SK-N-SH treated with all-trans-retinoic acid at 6 μM for 48 hours (cell line): ENCODE results near the gene MGAT5B.
"Not testable (repeated sequence)": the region's sequence is repeated elsewhere in the genome, so short reads cannot be mapped to it uniquely, and the experiment has no call there.

Experiments
- ATAC-seq: fragments of 200-7000 bp; cut with Tn5 transposase; 3 replicates; pipeline ENCODE4 v1.9.1; 2020; ENCODE audit warnings: mild to moderate bottlenecking, moderate library complexity
- ARNTL ChIP-seq: fragments of 450-650 bp; formaldehyde crosslinking; IDR thresholded peaks from 2 replicates; pipeline ENCODE4 v1.5.0; 2020; ENCODE audit warnings: low read depth, mild to moderate bottlenecking, moderate library complexity, borderline replicate concordance
- BACH2 ChIP-seq: fragments of 250-450 bp; sonication (Bioruptor Pico); IDR thresholded peaks from 2 replicates; pipeline ENCODE4 v1.9.0; 2021; ENCODE audit warnings: mild to moderate bottlenecking, borderline replicate concordance
- CSRNP3 ChIP-seq: fragments of 250-450 bp; sonication (Bioruptor Pico); IDR thresholded peaks from 2 replicates; pipeline ENCODE4 v1.5.1; 2021; ENCODE audit warnings: mild to moderate bottlenecking, moderate library complexity
- ESRRG ChIP-seq: fragments of 250-450 bp; sonication (Bioruptor Pico); IDR thresholded peaks from 2 replicates; pipeline ENCODE4 v1.6.1; 2021; ENCODE audit warnings: mild to moderate bottlenecking
- GLIS3 ChIP-seq: fragments of 250-450 bp; sonication (Bioruptor Pico); IDR thresholded peaks from 2 replicates; pipeline ENCODE4 v1.5.0; 2020; ENCODE audit warnings: mild to moderate bottlenecking, moderate library complexity
- ISL1 ChIP-seq: fragments of 250-450 bp; sonication (Bioruptor Pico); IDR thresholded peaks from 2 replicates; pipeline ENCODE4 v2.1.2; 2022; ENCODE audit warnings: mild to moderate bottlenecking, moderate library complexity
- PATZ1 ChIP-seq: fragments of 250-450 bp; sonication (Bioruptor Pico); IDR thresholded peaks from 2 replicates; pipeline ENCODE4 v1.8.0; 2020; ENCODE audit warnings: mild to moderate bottlenecking, moderate library complexity, borderline replicate concordance
- PPARA ChIP-seq: fragments of 250-450 bp; sonication (Bioruptor Pico); IDR thresholded peaks from 2 replicates; pipeline ENCODE4 v1.5.0; 2020; ENCODE audit warnings: mild to moderate bottlenecking, borderline replicate concordance
- RARB ChIP-seq: fragments of 250-450 bp; sonication (Bioruptor Pico); IDR thresholded peaks from 2 replicates; pipeline ENCODE4 v1.8.0; 2021; ENCODE audit warnings: mild to moderate bottlenecking, moderate library complexity
- SNAI2 ChIP-seq: fragments of 250-450 bp; sonication (Bioruptor Pico); IDR thresholded peaks from 2 replicates; pipeline ENCODE4 v1.5.0; 2020; ENCODE audit warnings: mild to moderate bottlenecking, moderate library complexity
- TCF4 ChIP-seq: fragments of 250-450 bp; sonication (Bioruptor Pico); IDR thresholded peaks from 2 replicates; pipeline ENCODE4 v1.8.0; 2021; ENCODE audit warnings: mild to moderate bottlenecking, moderate library complexity, borderline replicate concordance
- TOX ChIP-seq: fragments of 250-450 bp; sonication (Bioruptor Pico); IDR thresholded peaks from 2 replicates; pipeline ENCODE4 v1.8.0; 2021; ENCODE audit warnings: mild to moderate bottlenecking, moderate library complexity, borderline replicate concordance
- TSHZ2 ChIP-seq: fragments of 250-450 bp; sonication (Bioruptor Pico); IDR thresholded peaks from 2 replicates; pipeline ENCODE4 v1.5.0; 2020; ENCODE audit warnings: mild to moderate bottlenecking, moderate library complexity
- ZC3H10 ChIP-seq: fragments of 250-450 bp; sonication (Bioruptor Pico); IDR thresholded peaks from 2 replicates; pipeline ENCODE4 v1.5.1; 2021; ENCODE audit warnings: mild to moderate bottlenecking, moderate library complexity
- ZFP3 ChIP-seq: fragments of 250-450 bp; sonication (Bioruptor Pico); IDR thresholded peaks from 2 replicates; pipeline ENCODE4 v1.5.0; 2020; ENCODE audit warnings: mild to moderate bottlenecking, moderate library complexity
- ZFP30 ChIP-seq: fragments of 450-650 bp; formaldehyde crosslinking; IDR thresholded peaks from 2 replicates; pipeline ENCODE4 v1.5.0; 2022; ENCODE audit warnings: mild to moderate bottlenecking, moderate library complexity
- ZNF565 ChIP-seq: fragments of 450-650 bp; formaldehyde crosslinking; conservative IDR thresholded peaks from 2 replicates; pipeline ENCODE4 v1.5.0; 2020; ENCODE audit warnings: low read depth, mild to moderate bottlenecking, moderate library complexity
- ZNF70 ChIP-seq: fragments of 450-650 bp; formaldehyde crosslinking; IDR thresholded peaks from 2 replicates; pipeline ENCODE4 v1.5.0; 2020; ENCODE audit warnings: mild to moderate bottlenecking, moderate library complexity
- ZNF8 ChIP-seq: fragments of 450-650 bp; formaldehyde crosslinking; IDR thresholded peaks from 2 replicates; pipeline ENCODE4 v1.5.0; 2020; ENCODE audit warnings: mild to moderate bottlenecking, moderate library complexity

MGAT5B gene

GRCh38 chr17:76840443-76840767, 27.8 kb upstream of the MGAT5B start (continued):
- no peak for TF ChIP-seq TSHZ2
- no peak for TF ChIP-seq ESRRG (CRISPR knock-in tag)

GRCh38 chr17:76840884-76841775, 27.1 kb upstream of the MGAT5B start:
- ATAC-seq = peak; percentile 20
- TF ChIP-seq SNAI2 (CRISPR knock-in tag) (no peak), ARNTL (CRISPR knock-in tag) (no peak), TOX (CRISPR knock-in tag) (no peak), RARB (CRISPR knock-in tag) (no peak), BACH2 (CRISPR knock-in tag) (no peak), ZC3H10 (CRISPR knock-in tag) (no peak), ZNF70 (no peak), ISL1 (CRISPR knock-in tag) (no peak), TCF4 (CRISPR knock-in tag) (no peak), PATZ1 (CRISPR knock-in tag) (no peak), CSRNP3 (CRISPR knock-in tag) (no peak)

GRCh38 chr17:76841776-76842405, 26.3 kb upstream of the MGAT5B start:
- TF ChIP-seq RARB (CRISPR knock-in tag) (no peak), ISL1 (CRISPR knock-in tag) (no peak), ESRRG (CRISPR knock-in tag) (no peak), TCF4 (CRISPR knock-in tag) (peak; percentile 60; the same call in 1 of the 2 replicates)

GRCh38 chr17:76843068-76843467, 25.1 kb upstream of the MGAT5B start:
- not testable (repeated sequence) for ATAC-seq

More at GRCh38 chr17:76841776-76842405, 26.3 kb upstream of the MGAT5B start:
- peak; percentile 41 for ATAC-seq

- ATAC-seq = peak; percentile 10; the same call in 1 of the 3 replicates
- no peak for TF ChIP-seq RARB (CRISPR knock-in tag)
- TF ChIP-seq ZNF8 (CRISPR knock-in tag) = peak; percentile 46; the same call in 1 of the 2 replicates
- peak; percentile 59; the same call in 1 of the 2 replicates for TF ChIP-seq ZNF70
Measured at GRCh38 chr17:76843703-76844484, 24.3 kb upstream of the MGAT5B start.

GRCh38 chr17:76844485-76844829, 23.7 kb upstream of the MGAT5B start:
- ATAC-seq = no peak
- TF ChIP-seq ZNF8 (CRISPR knock-in tag) (no peak), ZFP30 (CRISPR knock-in tag) (no peak), PPARA (CRISPR knock-in tag) (no peak), ZC3H10 (CRISPR knock-in tag) (no peak), ISL1 (CRISPR knock-in tag) (no peak), GLIS3 (CRISPR knock-in tag) (no peak), ZFP3 (CRISPR knock-in tag) (no peak), ARNTL (CRISPR knock-in tag) (no peak), TSHZ2 (no peak), TOX (CRISPR knock-in tag) (no peak), ZNF565 (CRISPR knock-in tag) (no peak), ZNF70 (no peak), CSRNP3 (CRISPR knock-in tag) (no peak)
